T47D (cell line): ENCODE results near the gene PRSS56.
"Not testable (repeated sequence)": the region's sequence is repeated elsewhere in the genome, so short reads cannot be mapped to it uniquely, and the experiment has no call there.

Source experiments
- DNase-seq, 2 experiments: peaks; one replicate each; pipeline versions ENCODE4 v3.0.0 to v3.0.0-alpha.2; 2011 to 2012; ENCODE audit warnings: low read depth in 1 of 2, low spot score in 1 of 2
- JUND ChIP-seq: IDR thresholded peaks from 2 replicates; pipeline ENCODE4 v1.6.1; 2012; ENCODE audit warnings: low read depth
- in situ Hi-C: cut with HindIII; loops from 2 replicates; pipeline ENCODE4 v1.10.0; 2016; ENCODE audit warnings: low sequenced_read_pairs, low pct_unique_long_range_greater_than_20kb

Gene PRSS56

GRCh38 chr2:232527905-232528470 is 7.8 kb downstream of the PRSS56 start:
- no peak for TF ChIP-seq JUND
- DNase-seq: no peak
- in situ Hi-C loops: no loop called here

DNA sequence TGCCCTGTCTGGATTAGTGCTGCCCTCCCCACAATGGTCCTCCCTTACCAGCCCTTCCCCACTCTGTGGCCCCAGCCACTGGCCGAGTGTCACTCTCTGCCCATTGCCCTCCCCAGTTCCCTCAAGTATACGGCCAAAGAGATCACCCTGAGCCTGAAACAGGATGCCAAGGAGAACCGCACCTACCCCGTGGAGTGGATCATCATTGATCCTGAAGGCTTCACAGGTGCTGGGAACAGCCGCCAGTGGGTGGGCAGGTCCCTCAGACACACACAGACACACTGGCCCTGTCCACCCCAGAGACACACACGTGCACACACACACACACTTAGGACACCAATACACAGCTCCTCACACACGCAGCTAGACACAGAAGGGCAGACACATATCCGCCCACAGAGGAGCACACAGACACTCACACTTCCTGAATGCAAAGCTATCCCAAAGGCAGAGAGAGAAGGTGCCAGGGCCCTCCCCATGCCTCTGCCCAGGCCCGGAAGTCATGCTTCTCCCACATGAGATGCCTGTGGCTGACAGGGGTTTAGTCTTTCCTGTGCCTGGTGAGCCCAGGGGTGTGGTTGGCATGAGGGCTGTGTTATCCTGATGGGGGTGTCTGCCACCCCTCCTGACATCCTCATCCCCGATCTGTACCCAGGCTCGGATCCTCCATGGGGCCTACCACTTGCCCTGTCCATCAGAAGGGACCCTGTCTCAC is 8.7 kb downstream of the PRSS56 start:
- no peak for DNase-seq
- in situ Hi-C loops: no loop called here
- no peak for TF ChIP-seq JUND

DNA sequence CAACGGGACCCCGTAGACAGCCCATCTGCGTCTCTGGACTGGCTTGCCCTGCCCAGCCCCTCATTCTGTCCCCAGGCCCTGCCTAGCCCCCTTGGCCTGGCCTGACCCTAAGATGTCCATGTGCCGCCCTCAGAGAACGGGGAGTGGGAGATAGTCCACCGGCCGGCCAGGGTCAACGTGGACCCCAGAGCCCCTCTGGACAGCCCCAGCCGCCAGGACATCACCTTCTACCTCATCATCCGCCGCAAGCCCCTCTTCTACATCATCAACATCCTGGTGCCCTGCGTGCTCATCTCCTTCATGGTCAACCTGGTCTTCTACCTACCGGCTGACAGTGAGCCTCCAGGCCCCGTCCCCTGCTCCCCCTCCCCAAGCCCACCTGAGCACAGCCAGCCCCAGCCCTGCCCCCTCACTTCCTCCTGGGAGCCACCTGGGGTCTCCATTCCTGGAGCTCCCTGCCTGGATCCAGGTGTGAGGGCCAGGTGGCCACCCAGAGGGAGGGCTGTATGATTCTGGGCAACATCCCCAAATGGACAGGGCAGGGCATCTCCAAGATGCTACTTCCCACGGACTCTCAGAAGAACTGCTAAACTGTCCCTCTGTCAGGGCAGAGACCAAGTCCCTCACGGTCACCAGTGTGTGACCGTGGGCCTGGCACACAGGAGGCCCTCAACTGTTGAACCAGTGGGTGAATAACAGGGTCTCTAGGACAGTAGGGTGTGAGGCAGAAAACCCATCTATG is 9.8 kb downstream of the PRSS56 start:
- TF ChIP-seq JUND: no peak
- in situ Hi-C loops: no loop called here
- no peak for DNase-seq

GRCh38 chr2:232530626-232531260 is 10.6 kb downstream of the PRSS56 start:
- in situ Hi-C loops: no loop called here
- DNase-seq: no peak
- TF ChIP-seq JUND: no peak

DNA sequence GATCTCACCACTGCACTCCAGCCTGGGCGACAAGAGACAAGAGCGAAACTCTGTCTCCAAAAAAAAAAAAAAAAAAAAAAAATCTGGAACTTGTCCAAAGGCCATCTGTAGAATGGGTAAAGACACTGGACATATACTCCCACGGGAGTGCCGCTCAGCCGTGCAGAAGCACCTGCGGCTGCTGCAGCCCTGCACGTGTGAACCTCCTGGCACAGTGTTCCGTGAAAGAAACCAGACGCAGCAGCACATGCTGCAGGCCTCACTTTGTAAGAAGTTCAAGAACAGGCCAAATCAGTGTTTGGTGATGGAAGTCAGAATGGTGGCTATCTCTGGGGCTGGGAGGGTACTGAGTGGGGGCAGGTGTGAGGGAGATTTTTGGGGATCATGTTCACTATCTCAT is 12.2 kb downstream of the PRSS56 start:
- no peak for TF ChIP-seq JUND
- no peak for DNase-seq
- in situ Hi-C loops: no loop called here

- DNase-seq, in situ Hi-C loops: not testable (repeated sequence)
Measured at GRCh38 chr2:232532821-232533220, 12.6 kb downstream of the PRSS56 start.

DNA sequence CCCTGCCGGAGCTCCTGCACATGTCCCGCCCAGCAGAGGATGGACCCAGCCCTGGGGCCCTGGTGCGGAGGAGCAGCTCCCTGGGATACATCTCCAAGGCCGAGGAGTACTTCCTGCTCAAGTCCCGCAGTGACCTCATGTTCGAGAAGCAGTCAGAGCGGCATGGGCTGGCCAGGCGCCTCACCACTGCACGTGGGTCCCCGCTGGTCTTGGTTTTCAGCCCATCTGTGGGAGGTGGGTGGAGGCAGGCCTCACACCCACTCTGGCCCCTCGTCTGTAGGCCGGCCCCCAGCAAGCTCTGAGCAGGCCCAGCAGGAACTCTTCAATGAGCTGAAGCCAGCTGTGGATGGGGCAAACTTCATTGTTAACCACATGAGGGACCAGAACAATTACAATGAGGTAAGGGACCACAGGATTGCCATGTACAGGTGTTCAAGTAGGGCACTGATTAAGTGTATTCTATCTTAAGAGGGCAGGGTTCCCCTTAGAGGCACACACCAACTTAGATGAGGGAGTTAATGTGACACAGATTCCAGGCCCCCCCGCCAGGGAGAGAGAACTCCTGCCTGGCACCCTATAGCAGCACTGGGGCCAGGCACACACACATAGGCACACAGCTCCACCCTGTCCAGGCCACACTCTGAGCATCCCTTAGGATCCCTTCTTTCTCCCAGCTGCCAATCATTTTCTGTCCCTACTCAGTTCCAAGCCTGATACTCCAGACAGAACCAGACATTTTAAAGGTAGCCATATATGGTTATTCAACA is 13.9 kb downstream of the PRSS56 start:
- in situ Hi-C loops: no loop called here
- no peak for DNase-seq
- no peak for TF ChIP-seq JUND

DNA sequence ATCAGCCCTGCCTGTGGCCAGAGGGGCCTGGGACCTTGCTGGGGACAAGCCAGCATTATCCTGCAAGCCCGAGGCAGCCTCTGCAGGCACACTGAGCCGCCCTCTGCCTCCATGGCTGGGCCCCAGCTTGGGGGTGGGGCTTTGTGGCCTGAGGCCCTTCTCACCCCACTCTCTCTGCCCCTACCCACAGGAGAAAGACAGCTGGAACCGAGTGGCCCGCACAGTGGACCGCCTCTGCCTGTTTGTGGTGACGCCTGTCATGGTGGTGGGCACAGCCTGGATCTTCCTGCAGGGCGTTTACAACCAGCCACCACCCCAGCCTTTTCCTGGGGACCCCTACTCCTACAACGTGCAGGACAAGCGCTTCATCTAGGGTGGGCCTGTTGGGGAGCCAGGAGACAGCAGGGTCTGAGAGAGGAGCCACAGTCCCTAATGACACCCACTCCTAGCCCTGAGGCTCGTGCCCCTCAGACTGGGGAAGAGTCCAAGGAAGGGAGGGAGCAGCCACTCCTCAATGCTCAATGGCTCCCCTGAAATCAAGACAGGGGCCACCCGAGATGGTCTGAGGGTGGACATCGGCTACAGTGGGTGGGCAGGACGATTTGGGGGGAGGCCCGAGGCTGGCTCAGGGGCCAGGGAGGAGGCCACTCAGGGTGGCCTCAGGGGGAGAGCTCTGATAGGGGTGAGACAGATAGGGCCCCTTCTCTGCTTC is 14.9 kb downstream of the PRSS56 start:
- no peak for DNase-seq
- TF ChIP-seq JUND: no peak
- in situ Hi-C loops: no loop called here

DNA sequence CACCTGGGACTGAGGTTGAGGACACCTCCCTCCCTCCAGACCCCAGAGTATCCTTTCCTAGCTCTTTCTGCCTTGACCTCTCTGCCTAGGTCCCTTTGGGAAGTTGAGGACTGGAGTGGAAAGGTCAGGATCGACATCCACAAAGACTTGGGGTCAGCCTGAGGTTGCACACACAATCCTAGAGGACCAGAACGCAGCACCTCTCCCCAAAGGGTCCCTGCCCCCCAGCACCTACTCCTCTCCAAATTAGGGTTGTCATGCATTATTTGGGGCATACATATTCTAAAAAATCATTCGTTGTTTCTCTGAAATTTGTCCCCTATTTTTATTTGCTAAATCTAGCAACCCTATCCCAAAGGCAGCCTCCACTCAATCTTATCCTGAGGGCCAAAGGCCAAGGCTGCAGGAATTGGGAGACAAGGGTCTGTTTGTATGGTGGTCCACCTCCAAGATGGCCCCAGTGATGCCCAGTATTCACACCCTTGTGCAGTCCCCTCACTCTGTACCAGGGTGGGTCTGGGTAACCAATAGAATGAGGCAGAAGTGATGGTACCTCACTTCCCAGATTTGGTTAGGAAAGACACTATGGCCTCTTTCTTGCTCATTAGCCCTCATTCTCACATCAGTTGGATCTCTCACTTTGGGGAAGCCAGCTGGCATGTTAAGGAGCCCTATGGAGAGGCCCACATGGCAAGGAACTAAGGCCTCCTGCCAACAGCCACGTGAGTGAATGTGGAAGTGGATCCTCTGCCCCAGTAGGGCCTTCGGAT is 15.8 kb downstream of the PRSS56 start:
- DNase-seq: no peak
- in situ Hi-C loops: no loop called here

GRCh38 chr2:232537079-232537478 is 16.9 kb downstream of the PRSS56 start:
- DNase-seq: peak in 1 of 2 experiments; percentile 26
- TF ChIP-seq JUND: no peak
- in situ Hi-C loops: no loop called here

More for the DNA sequence above, 15.8 kb downstream of the PRSS56 start:
- TF ChIP-seq JUND: no peak

DNA sequence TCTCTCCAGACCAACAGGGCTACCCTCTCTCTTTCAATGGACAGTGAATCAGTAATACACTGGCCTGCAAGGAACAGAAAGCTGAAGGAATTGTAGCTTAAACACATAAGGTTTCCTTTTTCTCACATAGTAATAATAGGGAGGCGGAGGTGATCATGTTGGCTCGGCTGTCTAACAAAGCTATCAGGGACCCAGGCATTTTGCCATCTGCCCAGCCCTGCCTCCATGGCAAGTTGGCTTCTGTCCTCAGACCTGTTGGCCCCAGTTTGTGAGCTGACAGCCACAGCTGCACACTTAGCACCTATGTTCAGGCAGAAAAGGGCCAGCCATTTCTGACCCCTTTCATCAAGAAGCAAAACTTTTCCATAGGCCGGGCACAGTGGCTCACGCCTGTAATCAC is 17.3 kb downstream of the PRSS56 start:
- TF ChIP-seq JUND: no peak
- in situ Hi-C loops: no loop called here
- no peak for DNase-seq
